NCI-H748 (cell line): ENCODE measurements around the gene S100A10.
A peak's percentile ranks its signal among the peaks of the same experiment; 100 is the strongest.

Experiments
- DNase-seq: peaks from one replicate; lab custom pipeline; 2025; ENCODE audit not compliant: unreplicated experiment; lab: John Stamatoyannopoulos, UW

The S100A10 gene, protein sequence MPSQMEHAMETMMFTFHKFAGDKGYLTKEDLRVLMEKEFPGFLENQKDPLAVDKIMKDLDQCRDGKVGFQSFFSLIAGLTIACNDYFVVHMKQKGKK

DNA sequence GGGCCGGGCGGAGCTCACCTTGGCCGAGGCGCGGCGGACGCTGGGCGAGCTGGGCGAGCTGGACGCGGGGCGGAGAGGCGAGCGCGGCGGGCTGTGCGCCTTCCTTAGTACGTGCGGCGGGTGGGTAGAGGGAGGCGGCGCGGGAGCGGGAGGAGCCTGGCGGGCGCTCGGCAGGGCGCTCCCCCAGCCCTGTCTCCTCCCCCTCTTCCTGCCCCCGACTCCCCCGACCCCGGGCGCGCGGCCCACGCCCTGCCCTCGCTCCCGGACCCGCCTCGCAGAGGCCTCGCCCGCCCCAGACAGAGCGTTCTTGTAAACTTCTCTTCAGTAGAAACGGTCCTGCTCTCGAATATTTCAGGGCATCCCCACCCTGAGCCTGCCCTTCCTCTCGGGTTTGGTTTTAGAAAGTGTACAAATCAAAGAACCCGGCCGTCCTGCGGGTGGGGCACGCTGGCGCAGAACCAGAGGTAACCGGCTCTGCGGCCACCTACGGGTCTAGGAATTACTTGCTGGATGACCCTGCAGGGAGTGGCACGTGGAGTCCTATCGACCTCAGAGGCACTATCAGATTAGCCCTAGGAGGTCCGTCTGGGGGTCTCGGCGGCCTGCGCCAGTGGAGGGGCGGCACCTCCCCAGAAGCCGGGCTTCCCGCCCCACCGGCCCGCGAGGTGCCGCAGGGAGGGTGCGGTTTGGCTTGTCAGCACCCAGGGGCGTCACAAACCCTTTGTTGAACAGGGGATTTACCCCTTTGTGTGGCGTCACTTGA, at the start of gene S100A10:
Gene S100A10, minus strand, starts transcription at position 126 of the 763 bp plus-strand sequence. CDS start 7,629 bp downstream, outside the sequence.
- DNase-seq: peak; percentile 72

DNA sequence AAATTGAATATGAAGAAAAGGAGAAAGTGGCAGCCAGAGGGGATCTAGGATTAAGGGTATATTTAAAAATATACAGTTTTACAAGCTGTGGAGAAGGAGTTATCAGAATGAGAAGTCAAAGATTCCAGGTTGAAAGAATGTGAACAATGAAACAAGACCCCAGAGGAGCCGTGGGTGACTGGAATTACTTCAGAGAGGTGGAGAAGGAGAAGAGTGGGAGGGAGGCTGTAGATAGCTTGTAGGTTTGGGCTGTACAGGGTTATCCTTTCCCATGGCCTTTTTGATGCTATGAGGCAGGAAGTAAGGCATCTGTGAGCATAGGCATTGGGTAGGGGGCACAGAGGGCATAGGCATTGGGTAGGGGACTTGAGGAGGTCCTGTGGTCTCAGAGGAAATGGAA, 48.4 kb upstream of the S100A10 start:
- DNase-seq: no peak

DNA sequence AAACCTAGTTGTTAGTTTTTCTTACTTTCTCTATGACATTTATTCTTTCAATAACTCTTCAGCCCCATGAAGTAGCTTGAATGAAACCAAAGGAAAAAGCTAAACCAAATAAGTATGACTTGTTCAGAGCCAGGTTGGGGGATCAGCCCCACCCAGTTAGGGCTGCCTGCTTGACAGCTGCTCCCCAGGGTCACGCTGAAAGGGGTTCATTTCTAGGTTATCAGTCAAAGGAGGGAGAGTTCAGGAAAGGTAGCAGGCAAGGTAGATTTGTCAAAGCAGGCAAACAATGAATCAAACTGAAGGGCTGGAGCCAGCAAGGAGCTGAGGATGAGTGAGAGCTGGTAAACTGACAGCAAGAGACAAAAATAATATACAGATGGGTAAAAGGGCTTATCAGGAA, 46.2 kb upstream of the S100A10 start:
- DNase-seq: no peak

DNA sequence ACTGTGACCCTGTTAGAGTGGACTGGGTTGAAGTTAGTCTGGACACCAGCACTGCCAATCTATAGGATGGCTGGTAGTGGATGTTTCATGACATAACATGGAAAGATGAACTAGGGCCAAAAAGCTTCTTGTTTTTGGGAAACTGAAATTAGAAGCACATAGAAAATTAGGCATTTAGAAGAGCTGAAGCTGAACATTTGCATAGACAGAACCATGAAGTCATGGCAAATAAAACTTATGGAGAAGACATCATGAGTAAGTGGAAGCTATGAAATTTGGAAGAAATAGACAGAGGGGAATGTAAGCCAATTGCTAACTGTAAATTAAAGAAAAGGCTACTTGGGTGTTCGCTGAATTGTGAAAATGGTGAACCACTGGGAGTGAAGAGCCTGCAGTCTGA, 45.8 kb upstream of the S100A10 start:
- DNase-seq: no peak

DNA sequence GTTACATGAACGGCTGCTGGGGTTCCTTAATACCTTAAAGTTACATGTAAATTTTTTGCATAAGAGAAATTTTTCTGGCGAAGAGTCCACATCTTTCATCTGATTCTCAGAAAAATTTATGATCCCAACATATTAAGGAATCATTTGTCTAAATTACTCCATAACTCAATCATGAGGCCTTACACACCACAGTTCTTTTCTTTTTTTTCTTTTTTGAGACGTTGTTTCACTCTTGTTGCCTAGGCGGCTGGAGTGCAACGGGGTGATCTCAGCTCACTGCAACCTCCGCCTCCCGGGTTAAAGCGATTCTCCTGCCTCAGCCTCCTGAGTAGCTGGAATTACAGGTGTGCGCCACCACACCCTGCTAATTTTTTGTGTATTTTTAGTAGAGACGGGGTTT, 45.2 kb upstream of the S100A10 start:
- DNase-seq: no peak

DNA sequence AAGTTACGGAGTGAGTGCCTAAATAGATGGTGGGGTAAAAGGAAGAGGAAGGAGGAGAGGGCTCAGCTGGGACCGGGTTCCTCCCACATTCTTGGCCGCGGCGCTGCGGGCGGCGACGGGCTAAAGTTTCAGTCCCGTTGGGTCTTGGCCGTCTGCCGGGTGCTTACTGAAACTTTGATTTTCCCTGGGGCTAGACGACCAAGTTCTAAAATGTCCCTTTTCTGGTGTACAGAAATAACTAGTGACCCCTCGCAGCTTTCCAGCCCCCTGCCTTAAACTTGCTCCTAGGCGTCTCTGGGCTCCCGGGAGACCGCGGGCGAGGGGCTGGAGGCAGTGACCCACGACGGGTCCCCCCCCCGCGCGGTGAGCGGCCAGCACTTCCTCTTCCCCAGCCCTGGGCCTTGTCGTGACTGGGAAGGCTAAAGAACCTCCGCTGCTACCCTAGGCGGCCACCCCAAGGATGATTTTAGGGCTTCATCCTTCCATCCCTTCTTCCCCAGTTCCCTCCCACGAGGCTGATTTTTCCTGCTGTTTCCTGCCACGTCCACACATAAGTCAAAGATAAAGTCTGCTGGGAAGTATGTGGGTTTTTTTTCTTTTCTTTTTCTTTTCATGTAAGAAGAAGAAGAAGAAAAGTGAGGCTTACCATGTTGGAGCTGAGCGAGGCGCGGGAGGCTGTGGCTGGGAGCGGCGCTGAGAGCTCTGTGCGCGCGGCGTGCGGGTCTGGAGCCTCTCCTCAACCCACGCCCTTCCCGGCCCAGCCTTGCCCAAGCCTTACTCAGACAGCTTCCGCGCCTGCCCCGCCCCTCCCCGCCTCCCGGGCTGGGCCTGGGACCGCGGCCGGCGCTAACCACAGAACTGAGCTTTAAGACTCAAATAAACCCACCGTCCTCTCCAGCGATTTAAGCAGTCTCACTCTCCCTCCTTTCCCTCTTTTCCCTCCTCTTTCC, 42.9 kb upstream of the S100A10 start, which contains the start of gene S100A11:
Gene S100A11, minus strand, starts transcription at position 738 of the 950 bp plus-strand sequence. Its CDS starts 89 bp downstream, at position 649.
- peak; percentile 75 for DNase-seq

DNA sequence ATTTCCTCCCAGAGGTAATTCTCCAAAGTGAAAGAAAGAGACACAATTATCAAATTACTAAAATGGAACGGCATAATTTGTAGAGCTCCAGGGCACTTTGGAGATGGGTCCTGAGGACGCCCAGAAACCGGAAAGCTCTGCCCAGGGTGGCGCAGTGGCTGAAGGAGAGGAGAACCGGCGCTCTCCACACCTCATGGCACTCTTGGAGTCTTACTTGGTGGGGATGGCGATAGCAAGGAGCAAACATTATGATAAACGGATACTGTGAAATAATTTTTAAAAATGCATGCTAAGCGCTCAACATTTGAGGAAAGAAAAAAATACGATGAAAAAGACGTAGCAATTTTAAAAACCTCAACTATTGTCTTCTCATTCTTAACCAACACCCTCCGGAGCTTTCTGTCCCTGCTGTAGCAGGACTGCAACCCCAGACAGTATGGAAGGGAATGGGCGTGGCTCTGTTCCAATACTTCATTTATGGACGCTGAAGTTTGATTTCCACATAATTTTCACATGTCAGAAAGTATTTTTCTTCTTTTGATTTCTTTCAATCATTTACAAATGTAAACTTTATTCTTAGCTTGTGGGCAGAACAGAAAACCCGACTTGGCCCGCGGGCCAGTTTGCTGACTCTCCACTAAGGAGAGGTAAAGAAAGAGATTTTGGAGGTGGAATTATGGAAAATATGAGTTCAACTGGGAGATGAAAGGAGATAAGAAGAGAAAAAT, 42.0 kb upstream of the S100A10 start:
- peak; percentile 7 for DNase-seq

DNA sequence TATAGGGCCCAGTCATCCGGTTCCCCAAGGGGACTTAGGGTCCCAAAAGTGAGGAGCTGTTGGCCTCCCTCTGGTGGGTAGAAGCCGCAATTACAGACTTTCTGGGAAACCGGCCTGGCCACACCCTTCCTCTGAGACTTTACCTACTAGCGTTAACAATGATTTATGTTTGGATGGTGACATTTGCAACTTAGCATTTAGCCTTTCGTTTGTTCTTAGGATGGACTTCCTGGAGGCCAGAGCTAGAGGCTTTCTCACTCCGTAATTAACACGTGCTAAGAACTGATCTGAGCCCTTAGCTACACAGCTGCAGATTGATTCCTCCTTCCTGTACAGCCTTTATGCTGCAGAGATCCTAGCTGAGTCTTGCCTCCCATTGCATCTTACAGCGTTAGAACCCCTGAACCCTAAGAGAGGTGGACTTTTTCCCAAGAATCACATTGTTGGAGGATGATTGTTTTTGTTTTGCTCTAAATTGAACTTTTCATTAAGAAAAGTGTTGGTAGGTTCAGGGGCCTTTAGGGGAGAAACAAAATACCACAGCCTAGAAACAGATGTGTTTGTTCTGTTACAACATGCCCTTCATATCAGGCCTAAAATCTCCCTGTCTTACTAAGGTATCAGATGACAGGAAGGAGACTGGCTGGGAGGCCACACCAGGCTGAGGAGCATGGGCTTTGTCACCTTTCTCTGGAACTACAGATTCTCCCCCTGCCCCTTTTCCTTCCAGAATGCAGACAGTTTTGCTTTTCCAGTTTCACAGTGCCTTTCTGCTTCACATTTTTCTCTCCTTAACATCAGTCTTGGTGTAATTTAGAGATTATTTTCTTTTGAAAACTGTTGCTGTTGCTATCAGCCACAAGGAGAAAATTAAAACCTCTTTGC, 41.2 kb upstream of the S100A10 start:
- peak; percentile 67 for DNase-seq

DNA sequence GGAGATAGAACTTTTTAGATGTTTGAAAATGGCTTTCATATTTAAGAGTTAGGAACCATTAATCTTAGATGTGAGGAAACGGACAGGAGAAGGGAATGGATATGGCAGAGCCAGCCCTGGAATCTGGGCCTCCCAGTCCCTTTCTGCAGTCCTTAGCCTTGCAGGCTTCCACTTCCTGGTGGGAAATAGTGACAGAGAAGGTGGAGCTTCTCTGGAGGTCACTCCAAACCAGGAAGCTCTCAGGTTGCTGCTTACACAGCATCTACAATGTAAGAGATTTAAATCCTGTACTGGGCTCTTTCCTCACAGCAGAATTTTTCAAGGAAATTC, 40.6 kb upstream of the S100A10 start:
- DNase-seq: no peak

DNA sequence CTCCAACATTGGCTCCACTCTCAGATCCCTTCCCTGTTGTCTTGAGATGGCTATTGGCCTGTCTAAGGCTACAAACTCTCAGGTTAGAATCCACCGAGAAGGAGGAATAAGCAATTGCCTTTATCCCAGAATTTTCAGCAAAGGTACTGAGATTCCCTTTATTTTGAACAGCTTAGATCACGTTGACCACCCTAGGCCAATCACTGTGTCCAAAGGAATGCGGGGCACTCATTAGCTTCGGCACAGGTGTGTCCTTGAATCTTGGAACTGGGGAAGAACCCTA, 36.2 kb upstream of the S100A10 start:
- no peak for DNase-seq

DNA sequence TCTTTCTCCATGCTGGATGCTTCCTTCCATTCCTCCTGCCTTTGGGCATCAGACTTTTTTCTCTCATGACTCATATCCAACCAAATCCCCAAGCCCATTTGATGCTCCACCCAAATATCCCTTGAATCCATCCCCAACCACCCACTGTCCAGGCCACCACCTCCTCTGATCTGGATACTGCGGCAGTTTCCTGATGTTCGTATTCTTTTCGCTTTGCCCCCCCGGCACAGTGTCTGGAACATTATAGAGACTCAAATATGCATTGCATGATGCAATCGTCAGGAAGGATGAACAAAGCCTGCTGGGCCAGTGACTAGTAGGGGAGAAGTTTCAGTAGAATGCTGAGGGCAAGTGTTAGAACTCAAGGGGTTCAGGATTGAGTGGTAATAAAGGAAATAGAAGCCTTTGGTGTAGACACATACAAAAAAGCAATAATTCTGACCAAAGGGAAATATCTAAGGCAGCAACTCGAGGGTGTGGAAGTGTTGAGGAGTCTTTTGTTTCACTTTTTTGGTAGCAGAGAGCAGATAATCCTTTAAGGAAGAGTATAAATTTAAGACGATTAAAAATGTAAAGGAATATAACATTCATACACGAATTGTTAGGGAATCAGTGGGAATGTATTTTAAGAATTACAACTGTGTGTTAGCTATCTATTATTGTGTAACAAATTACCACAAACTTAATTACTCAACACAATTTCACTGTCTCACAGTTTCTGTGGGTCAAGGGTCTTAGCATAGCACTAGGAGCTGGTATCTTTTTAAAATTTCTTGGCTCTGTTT, 35.7 kb upstream of the S100A10 start:
- DNase-seq: no peak

DNA sequence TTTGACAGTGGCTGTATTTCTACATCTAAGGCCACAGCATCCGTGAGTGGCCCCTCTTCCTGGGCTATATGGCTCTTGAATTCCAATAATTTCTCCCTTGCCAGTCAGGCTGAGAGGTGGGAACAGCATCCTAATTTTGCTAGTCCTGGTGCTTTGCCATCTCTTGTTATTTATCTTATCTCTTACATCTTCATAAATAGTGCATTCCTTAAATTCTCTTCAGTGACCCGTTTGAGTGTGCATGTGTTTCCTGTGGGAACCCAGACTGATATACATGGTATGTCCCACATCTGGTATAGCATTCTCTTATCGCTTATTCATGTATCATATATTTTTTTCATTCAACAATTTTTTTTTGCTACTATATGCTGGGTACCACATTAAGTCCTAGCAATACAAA, 33.2 kb upstream of the S100A10 start:
- no peak for DNase-seq

DNA sequence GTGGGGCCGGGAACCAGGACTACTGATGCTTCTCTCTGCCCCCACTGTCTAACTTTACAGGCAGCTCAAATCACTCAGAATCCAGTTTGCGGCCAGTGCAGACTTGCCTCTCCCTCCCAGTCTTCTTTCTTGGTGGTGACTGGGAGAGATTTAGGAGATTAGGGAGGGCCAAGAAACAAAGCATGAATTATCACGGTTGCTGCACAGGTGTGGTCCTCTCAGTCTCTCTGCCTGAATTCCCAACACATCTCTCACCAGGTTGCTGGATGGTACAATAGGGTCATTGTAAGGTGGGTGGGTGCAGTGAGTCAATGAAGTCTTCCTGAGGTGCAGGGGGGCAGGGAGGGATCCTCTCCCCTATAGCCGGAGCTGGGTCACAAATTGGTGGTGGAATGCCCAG, 30.6 kb upstream of the S100A10 start:
- no peak for DNase-seq

DNA sequence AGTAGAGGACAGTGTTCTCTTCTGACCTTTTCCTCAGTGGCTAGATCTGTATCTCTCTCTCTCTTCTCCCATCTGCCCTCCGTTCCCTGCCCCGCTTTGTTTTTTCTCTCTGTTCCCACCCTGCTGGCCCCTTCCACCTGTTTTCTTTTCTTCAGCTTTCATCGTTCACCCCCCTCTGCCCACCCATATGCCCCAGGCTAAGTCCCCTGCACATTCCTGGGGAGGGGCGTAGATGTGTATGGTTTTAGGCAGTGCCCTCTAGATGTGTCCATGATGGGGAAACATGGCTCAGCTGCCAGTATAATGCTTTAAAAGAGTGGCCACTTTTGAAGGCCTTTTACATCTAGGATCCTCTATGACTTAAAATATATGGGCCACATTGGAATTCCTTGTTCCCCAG, 29.6 kb upstream of the S100A10 start:
- DNase-seq: no peak

DNA sequence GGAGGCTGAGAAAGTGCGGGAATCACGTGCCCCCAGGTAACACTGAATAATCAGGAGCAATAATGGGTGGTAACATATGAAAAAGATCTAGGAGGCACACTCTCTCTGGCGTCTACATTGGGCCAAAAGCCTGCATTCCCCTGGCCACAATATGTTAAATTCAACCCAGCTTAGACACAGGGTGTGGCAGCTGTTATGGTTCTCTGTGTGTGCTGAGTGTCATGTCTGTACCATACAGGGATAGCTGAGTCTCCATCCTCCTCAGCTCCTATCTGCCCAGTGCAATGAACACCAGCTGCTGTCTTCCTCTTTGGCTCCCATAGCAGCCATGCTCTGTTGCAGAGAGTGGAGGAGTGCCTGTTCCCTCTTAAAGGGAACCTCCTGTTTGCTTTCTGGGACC, 28.8 kb upstream of the S100A10 start:
- DNase-seq: no peak

DNA sequence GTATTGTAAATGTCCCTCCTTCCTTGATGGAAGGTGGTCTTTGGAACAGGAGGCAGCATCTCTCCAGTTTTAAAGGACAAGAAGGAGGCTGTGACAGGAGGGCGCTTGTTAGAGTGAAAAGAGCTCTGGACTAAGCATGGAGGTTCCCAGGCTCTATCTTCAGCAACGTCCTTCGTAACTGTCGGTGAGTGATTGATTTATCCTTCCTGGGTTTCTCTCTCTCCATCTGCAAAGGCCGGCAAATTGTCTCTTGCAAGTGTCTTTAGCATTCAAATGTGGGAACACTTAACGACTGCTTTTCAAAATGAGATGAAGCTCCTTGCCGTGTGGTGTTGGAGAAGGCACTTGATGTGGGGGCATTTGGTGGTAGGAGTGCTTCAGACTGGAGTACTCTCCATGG, 27.9 kb upstream of the S100A10 start:
- no peak for DNase-seq

DNA sequence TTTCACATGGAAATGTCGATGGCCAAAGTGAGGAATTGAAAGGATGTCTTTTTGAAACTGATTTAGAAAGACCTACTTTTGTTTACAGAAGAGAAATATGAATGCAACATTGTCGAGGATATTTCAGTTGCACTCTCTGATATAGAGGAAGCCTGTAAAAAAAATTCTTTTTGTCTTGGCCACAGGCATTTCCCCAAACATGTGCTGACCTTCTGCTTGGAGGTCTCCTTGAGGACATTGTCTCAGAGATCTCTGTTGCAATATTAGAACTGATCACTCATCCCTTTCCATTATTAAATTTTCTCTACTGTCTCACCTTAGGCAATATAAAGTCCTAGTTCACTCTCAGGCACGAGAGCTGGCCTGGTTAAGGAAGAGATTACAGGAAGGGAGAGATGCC, 27.2 kb upstream of the S100A10 start:
- DNase-seq: no peak

DNA sequence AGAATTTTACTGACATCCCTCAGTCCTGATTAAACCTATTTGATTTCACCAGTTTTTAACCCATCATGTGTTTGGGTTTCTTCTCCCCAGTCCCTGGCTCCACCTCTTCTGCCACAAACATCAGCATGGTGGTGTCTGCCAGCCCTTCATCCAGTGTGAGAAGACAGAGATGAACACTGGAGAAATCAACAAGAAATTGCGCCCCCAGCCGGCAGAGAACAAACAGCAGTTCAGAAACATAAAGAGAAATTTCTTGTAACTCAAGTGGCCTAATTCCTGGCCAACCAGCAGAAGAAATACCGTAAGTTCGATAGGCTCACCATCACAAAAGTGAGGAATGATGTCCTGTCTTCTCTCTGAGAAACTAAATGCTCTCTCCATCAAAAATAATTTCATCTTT, 24.9 kb upstream of the S100A10 start:
- DNase-seq: no peak

DNA sequence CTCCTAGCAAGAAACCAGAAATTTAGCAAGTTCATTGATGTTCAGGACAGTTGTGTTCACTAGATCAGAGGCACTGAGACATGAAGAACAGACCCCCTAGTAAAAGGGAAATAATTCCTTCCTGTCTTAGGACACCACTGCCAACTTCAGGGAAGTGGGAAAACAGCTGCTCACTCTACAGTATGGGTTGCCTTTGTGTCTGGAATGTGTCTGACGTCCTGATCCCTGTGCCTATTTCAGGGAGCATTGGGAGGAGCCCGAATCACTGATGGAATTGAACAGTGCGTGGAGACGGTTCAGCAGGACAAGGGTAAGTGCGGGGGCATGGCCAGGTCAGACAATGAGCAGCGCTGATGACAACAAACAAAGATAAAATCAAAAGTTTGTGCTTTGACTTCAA, 22.1 kb upstream of the S100A10 start:
- no peak for DNase-seq

DNA sequence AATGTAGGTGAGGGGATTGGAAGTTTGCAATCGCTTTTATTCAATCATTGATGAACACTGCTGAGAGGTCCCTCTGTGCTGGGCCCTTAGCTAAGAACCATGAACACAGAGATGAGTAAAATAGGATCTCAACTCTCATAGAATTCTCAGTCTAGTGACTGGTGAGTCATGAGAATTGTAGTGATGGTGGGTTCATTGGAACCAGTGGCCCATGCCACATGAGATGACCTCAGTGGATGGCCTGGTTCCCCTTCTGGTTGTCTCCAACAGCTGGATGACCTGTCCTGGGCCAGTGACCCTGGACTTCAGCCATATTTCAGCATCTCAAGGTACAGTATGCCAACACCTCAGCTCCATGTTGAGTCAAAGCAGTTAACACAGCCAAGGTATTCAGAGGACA, 21.3 kb upstream of the S100A10 start:
- DNase-seq: no peak
